Mesothelial cell of epicardium (in vitro differentiated cells): ENCODE measurements around the gene AUTS2. TPM values are rescaled to one million over a fixed set of nuclear protein-coding genes. Genes with fewer than 3 reads are reported as not detected.

ENCODE experiments used
- DNase-seq, 2 experiments: peaks; one replicate each; pipeline ENCODE4 v3.0.0; 2021; ENCODE audit warnings: low spot score in 2 of 2; ENCODE audit not compliant: unreplicated experiment in 2 of 2
- H3K27ac Mint-ChIP-seq: 2 replicates; pipeline ENCODE4 v1.8.0; 2021; ENCODE audit warnings: mixed read lengths
- H3K27me3 Mint-ChIP-seq: 2 replicates; pipeline ENCODE4 v1.8.0; 2021; ENCODE audit warnings: low read depth, mixed read lengths
- H3K36me3 Mint-ChIP-seq: 2 replicates; pipeline ENCODE4 v1.8.0; 2021; ENCODE audit warnings: mixed read lengths
- H3K4me1 Mint-ChIP-seq: 2 replicates; pipeline ENCODE4 v1.8.0; 2021; ENCODE audit warnings: mixed read lengths
- H3K4me3 Mint-ChIP-seq: 2 replicates; pipeline ENCODE4 v1.8.0; 2021; ENCODE audit warnings: mild to moderate bottlenecking, moderate library complexity, mixed read lengths
- H3K9me3 Mint-ChIP-seq: 2 replicates; pipeline ENCODE4 v1.8.0; 2021; ENCODE audit warnings: mixed read lengths
- total RNA-seq: library from RNA; stranded (reverse); gene quantifications from 3 replicates; pipeline ENCODE4 v1.2.1, GENCODE V29; 2021
- TF ChIP-seq, protein P1 (sequence below): fragments of 200-600 bp; sonication (generic); IDR thresholded peaks from one replicate; pipeline ENCODE4 v1.5.0; 2021; ENCODE audit warnings: antibody characterized with exemption; ENCODE audit not compliant: unreplicated experiment

Gene AUTS2
- total RNA-seq, 1 donor from 2014 or later: 135 TPM

DNA sequence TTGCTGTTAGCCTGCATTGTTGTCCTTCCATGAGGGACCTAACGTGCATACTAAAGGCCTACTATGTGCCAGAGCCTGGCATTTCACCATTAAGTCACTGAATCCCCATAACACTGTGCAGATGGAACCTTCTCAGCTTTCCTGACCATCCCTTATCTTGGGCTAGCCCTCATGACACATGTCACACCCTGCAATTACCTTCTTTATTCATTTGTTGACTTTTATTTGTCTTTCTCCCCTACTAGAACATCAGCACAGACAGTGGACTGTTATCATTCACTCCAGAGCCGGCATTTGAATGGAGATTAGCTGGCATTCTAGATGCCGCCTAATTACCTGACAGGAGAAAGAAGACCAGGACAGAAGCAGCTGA is 1062.5 kb downstream of the AUTS2 start:
- no peak for DNase-seq
- no peaks in the 10 kb centered on the region for H3K9me3 Mint-ChIP-seq
- H3K27ac Mint-ChIP-seq: no peak overlapping the region
- TF ChIP-seq, protein P1, sequence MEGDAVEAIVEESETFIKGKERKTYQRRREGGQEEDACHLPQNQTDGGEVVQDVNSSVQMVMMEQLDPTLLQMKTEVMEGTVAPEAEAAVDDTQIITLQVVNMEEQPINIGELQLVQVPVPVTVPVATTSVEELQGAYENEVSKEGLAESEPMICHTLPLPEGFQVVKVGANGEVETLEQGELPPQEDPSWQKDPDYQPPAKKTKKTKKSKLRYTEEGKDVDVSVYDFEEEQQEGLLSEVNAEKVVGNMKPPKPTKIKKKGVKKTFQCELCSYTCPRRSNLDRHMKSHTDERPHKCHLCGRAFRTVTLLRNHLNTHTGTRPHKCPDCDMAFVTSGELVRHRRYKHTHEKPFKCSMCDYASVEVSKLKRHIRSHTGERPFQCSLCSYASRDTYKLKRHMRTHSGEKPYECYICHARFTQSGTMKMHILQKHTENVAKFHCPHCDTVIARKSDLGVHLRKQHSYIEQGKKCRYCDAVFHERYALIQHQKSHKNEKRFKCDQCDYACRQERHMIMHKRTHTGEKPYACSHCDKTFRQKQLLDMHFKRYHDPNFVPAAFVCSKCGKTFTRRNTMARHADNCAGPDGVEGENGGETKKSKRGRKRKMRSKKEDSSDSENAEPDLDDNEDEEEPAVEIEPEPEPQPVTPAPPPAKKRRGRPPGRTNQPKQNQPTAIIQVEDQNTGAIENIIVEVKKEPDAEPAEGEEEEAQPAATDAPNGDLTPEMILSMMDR: no peak
- H3K27me3 Mint-ChIP-seq: no peaks in the 10 kb centered on the region
- H3K4me1 Mint-ChIP-seq: peaks cover 5% of the 10 kb centered on the region
- H3K36me3 Mint-ChIP-seq: no peaks in the 10 kb centered on the region
- no peak overlapping the region for H3K4me3 Mint-ChIP-seq

DNA sequence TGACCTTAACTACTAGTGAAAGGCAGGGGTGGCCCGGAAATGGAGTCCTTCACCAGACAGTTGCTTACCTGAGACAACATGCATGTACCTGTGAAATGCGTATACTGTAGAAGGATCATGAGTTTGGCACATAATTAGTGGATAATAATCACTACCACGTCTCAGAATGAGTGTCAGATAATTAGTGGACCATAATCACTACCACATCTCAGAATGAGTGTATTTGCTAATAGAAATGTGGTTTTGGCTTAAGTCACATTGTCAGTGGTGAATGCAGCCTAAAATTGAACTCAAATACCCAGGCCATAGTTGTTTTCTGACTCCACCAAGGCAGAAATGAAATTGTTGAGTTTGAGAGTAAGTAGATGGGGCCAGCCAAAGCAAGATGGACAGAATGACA is 1065.4 kb downstream of the AUTS2 start:
- no peak for DNase-seq
- Mint-ChIP-seq H3K4me1 (peaks cover 4% of the 10 kb centered on the region), H3K27ac (no peak overlapping the region), H3K27me3 (no peaks in the 10 kb centered on the region), H3K4me3 (no peak overlapping the region), H3K36me3 (no peaks in the 10 kb centered on the region), H3K9me3 (no peaks in the 10 kb centered on the region)
- TF ChIP-seq, protein P1: no peak

DNA sequence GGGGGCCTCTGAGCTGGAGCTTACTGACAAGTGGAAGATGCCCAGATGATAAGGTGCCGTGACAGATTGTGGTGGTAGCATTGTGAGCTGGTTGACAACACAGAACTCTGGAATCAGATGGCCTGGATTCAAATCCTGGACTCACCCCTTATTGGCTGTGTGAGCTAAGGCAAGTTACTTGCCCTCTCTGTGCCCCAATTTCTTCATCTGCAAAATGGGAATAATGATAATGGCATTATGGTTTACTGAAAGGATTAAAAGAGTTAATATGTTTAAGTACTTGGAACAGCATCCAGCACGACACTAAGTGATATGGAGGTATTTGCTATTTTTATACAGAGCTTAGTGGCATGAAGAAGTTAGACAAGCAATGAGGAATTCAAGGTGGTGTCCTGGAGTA is 1067.7 kb downstream of the AUTS2 start:
- Mint-ChIP-seq H3K4me1 (peaks cover 6% of the 10 kb centered on the region), H3K27me3 (no peaks in the 10 kb centered on the region), H3K9me3 (no peaks in the 10 kb centered on the region), H3K36me3 (no peaks in the 10 kb centered on the region), H3K27ac (no peak overlapping the region), H3K4me3 (no peak overlapping the region)
- TF ChIP-seq, protein P1: no peak
- DNase-seq: no peak

DNA sequence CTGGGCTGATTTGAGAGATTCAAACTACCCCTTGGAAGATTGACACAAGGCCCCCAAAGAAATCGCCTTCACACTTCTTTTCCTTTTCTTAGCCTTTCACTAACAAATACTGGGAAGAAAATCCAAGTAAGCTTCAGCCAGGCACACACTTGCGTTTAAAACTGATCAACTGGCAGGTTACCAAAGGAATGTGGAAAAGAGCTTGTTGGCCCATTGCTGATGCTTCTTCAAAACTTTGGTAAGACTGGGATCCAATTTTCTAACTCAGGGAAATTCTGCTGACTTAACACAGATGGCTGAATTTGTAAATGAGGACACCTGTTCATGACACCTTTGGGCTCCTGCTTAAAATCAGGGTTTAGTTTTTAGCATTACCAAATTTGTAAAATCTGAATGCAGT is 1069.1 kb downstream of the AUTS2 start:
- peaks cover 6% of the 10 kb centered on the region for H3K4me1 Mint-ChIP-seq
- H3K9me3 Mint-ChIP-seq: no peaks in the 10 kb centered on the region

DNA sequence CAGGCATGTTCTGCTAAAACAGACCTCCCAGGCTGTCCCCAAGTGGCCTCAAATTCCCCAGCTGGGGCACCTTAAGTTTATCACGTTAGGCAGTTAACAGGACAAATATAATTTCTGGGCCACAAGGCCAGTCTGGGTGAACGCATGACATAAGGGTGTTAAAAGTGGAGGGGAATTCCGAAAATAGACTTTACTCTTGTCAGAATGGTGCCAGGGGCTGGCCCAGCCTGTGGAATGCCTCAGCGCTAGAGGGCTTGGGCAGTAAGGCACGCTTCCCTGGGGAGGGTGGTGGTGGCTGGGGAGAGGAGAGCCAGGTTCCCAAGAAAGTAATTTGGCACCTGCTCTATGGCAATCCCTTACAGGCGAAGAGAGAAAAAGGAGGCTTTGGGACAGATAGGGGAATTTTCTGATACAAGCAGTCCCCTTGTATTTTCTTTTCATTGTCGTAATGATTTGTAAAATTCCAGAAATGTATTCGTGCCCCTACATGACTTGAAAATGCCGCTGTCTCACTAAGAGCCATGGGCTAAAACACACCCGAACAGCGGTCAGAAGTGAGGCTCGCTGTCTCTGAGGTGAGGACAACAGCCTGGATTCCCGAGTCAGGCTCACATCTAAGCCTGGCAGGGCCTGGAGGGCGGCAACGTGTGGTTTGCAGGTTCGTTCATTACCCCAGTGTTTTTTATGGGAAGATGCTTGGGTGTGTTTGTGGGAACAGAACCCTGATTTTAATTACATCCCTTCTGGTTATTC is 1070.5 kb downstream of the AUTS2 start:
- no peaks in the 10 kb centered on the region for H3K36me3 Mint-ChIP-seq
- TF ChIP-seq, protein P1: no peak
- H3K27ac Mint-ChIP-seq: no peak overlapping the region
- DNase-seq: no peak
- H3K9me3 Mint-ChIP-seq: no peaks in the 10 kb centered on the region
- no peaks in the 10 kb centered on the region for H3K27me3 Mint-ChIP-seq
- no peak overlapping the region for H3K4me3 Mint-ChIP-seq
- peaks cover 8% of the 10 kb centered on the region for H3K4me1 Mint-ChIP-seq

More for the DNA sequence above, 1069.1 kb downstream of the AUTS2 start:
- no peak for DNase-seq
- no peaks in the 10 kb centered on the region for H3K36me3 Mint-ChIP-seq
- TF ChIP-seq, protein P1: no peak
- no peak overlapping the region for H3K27ac Mint-ChIP-seq
- no peaks in the 10 kb centered on the region for H3K27me3 Mint-ChIP-seq
- H3K4me3 Mint-ChIP-seq: no peak overlapping the region
